Parathyroid adenoma (tissue), 2 donors: ENCODE data around the gene LRTM2.

Experiments used
- H2AFZ ChIP-seq: fragments of 300-600 bp; sonication (generic); one replicate; pipeline ENCODE4 v1.7.0; 2017; ENCODE audit warnings: antibody characterized with exemption, mild to moderate bottlenecking
- H3K27ac ChIP-seq: fragments of 300-600 bp; sonication (generic); one replicate; pipeline ENCODE4 v1.7.0; 2017
- H3K27me3 ChIP-seq: fragments of 300-600 bp; sonication (generic); one replicate; pipeline ENCODE4 v1.7.0; 2017; ENCODE audit warnings: low read length; ENCODE audit not compliant: control insufficient read depth, insufficient read depth
- H3K36me3 ChIP-seq: fragments of 300-600 bp; sonication (generic); one replicate; pipeline ENCODE4 v1.7.0; 2017; ENCODE audit warnings: low read length; ENCODE audit not compliant: control insufficient read depth, insufficient read depth
- H3K4me1 ChIP-seq: fragments of 300-600 bp; sonication (generic); one replicate; pipeline ENCODE4 v1.7.0; 2017; ENCODE audit warnings: control low read depth
- H3K4me2 ChIP-seq: fragments of 300-600 bp; sonication (generic); one replicate; pipeline ENCODE4 v1.7.0; 2017; ENCODE audit warnings: low read length
- H3K4me3 ChIP-seq: fragments of 300-600 bp; sonication (generic); one replicate; pipeline ENCODE4 v1.7.0; 2017; ENCODE audit warnings: low read depth, low read length
- H3K79me2 ChIP-seq: fragments of 300-600 bp; sonication (generic); one replicate; pipeline ENCODE4 v1.7.0; 2017; ENCODE audit warnings: control low read depth
- H3K9ac ChIP-seq: fragments of 300-600 bp; sonication (generic); one replicate; pipeline ENCODE4 v1.7.0; 2017; ENCODE audit warnings: mild to moderate bottlenecking
- H3K9me3 ChIP-seq: fragments of 300-600 bp; sonication (generic); one replicate; pipeline ENCODE4 v1.7.0; 2017; ENCODE audit warnings: low read length; ENCODE audit not compliant: control insufficient read depth
- CTCF ChIP-seq: fragments of 300-600 bp; sonication (generic); IDR thresholded peaks from one replicate; pipeline ENCODE4 v1.7.0; 2017; ENCODE audit warnings: antibody characterized with exemption, mild to moderate bottlenecking
- donor health status: primary hyperparathyroidism.

Gene LRTM2

GRCh38 chr12:1875608-1876007, 55.2 kb downstream of the LRTM2 start:
- Histone ChIP-seq H2AFZ (no peak overlapping the region), H3K4me1 (no peaks in the 10 kb centered on the region)
- TF ChIP-seq CTCF: no peak

GRCh38 chr12:1876086-1876485, 55.7 kb downstream of the LRTM2 start:
- Histone ChIP-seq H3K4me1 (no peaks in the 10 kb centered on the region), H3K79me2 (no peaks in the 10 kb centered on the region), H3K27ac (no peak overlapping the region), H3K4me2 (no peak overlapping the region), H2AFZ (no peak overlapping the region), H3K9me3 (no peaks in the 10 kb centered on the region), H3K9ac (no peak overlapping the region), H3K4me3 (no peak overlapping the region), H3K36me3 (no peaks in the 10 kb centered on the region), H3K27me3 (no peaks in the 10 kb centered on the region)
- no peak for TF ChIP-seq CTCF

More at GRCh38 chr12:1875608-1876007, 55.2 kb downstream of the LRTM2 start:
- no peak overlapping the region for H3K4me2 ChIP-seq
- no peaks in the 10 kb centered on the region for H3K79me2 ChIP-seq
- H3K9ac ChIP-seq: no peak overlapping the region
- no peaks in the 10 kb centered on the region for H3K36me3 ChIP-seq
- no peak overlapping the region for H3K4me3 ChIP-seq
- no peak overlapping the region for H3K27ac ChIP-seq
- no peaks in the 10 kb centered on the region for H3K9me3 ChIP-seq
- no peaks in the 10 kb centered on the region for H3K27me3 ChIP-seq

GRCh38 chr12:1877169-1877878, 57.0 kb downstream of the LRTM2 start:
- no peaks in the 10 kb centered on the region for H3K79me2 ChIP-seq
- H3K4me3 ChIP-seq: no peak overlapping the region
- TF ChIP-seq CTCF: no peak
- no peak overlapping the region for H3K27ac ChIP-seq
- no peaks in the 10 kb centered on the region for H3K4me1 ChIP-seq
- no peak overlapping the region for H2AFZ ChIP-seq
- H3K36me3 ChIP-seq: no peaks in the 10 kb centered on the region
- no peaks in the 10 kb centered on the region for H3K27me3 ChIP-seq
- no peak overlapping the region for H3K9ac ChIP-seq
- no peaks in the 10 kb centered on the region for H3K9me3 ChIP-seq
- no peak overlapping the region for H3K4me2 ChIP-seq

- Histone ChIP-seq H3K27ac (no peak overlapping the region), H3K36me3 (no peaks in the 10 kb centered on the region), H3K4me3 (no peak overlapping the region), H2AFZ (no peak overlapping the region), H3K4me1 (no peaks in the 10 kb centered on the region), H3K9ac (no peak overlapping the region), H3K27me3 (no peaks in the 10 kb centered on the region), H3K4me2 (no peak overlapping the region), H3K9me3 (no peaks in the 10 kb centered on the region), H3K79me2 (no peaks in the 10 kb centered on the region)
- TF ChIP-seq CTCF: no peak
Observed at GRCh38 chr12:1878214-1878613, 57.8 kb downstream of the LRTM2 start.

GRCh38 chr12:1878695-1879094, 58.3 kb downstream of the LRTM2 start:
- Histone ChIP-seq H3K79me2 (no peaks in the 10 kb centered on the region), H3K36me3 (no peaks in the 10 kb centered on the region), H3K4me2 (no peak overlapping the region), H3K27me3 (no peaks in the 10 kb centered on the region), H3K27ac (no peak overlapping the region), H3K9me3 (no peaks in the 10 kb centered on the region), H3K9ac (no peak overlapping the region), H2AFZ (no peak overlapping the region), H3K4me3 (no peak overlapping the region), H3K4me1 (no peaks in the 10 kb centered on the region)
- TF ChIP-seq CTCF: no peak
